Gastrocnemius medialis (tissue), 4 donors: Measurements from ENCODE around the gene CLCN6. TPM values are rescaled to one million over a fixed set of nuclear protein-coding genes. Genes with fewer than 3 reads are reported as not detected.

ENCODE experiments used
- ATAC-seq, 2 donors: fragments of 150-250 bp; one replicate each; pipeline ENCODE4 v1.9.1; 2016
- DNase-seq, 2 donors: peaks; one replicate each; pipeline ENCODE4 v3.0.0-alpha.2; 2019
- H3K27ac ChIP-seq, 4 donors: fragments of 200-600 bp; sonication (generic); 1 replicate in 1 of 4; 2 replicates in 3 of 4; pipeline ENCODE4 v1.5.1; 2016 to 2018; ENCODE audit warnings: mild to moderate bottlenecking in 2 of 4, moderate library complexity in 1 of 4
- H3K27me3 ChIP-seq, 3 donors: fragments of 200-600 bp; sonication (generic) in 2 of 3; 1 replicate in 1 of 3; 2 replicates in 2 of 3; pipeline versions ENCODE4 v1.5.1 to v1.6.0; 2016 to 2019; ENCODE audit warnings: mild to moderate bottlenecking in 1 of 3, moderate library complexity in 1 of 3
- H3K36me3 ChIP-seq, 2 donors: fragments of 200-600 bp; sonication (generic) in 1 of 2; one replicate each; pipeline ENCODE4 v1.5.1; 2017 to 2018
- H3K4me1 ChIP-seq, 2 donors: fragments of 200-600 bp; sonication (generic) in 1 of 2; one replicate each; pipeline ENCODE4 v1.5.1; 2016 to 2017; ENCODE audit warnings: mild to moderate bottlenecking in 2 of 2
- H3K4me3 ChIP-seq, 4 donors: fragments of 200-600 bp; sonication (generic) in 3 of 4; 1 replicate in 1 of 4; 2 replicates in 3 of 4; pipeline ENCODE4 v1.5.1; 2016 to 2019; ENCODE audit warnings: mild to moderate bottlenecking in 2 of 4
- H3K9me3 ChIP-seq, 3 donors: fragments of 200-600 bp; sonication (generic) in 2 of 3; 1 replicate in 1 of 3; 2 replicates in 2 of 3; pipeline ENCODE4 v1.5.1; 2016 to 2019
- POLR2A ChIP-seq, 2 donors: fragments of 450-650 bp; IDR thresholded peaks; one replicate each; pipeline ENCODE4 v1.6.1; 2017; ENCODE audit warnings: antibody characterized with exemption in 2 of 2, mild to moderate bottlenecking in 2 of 2, moderate library complexity in 2 of 2
- in situ Hi-C, 4 donors: fragments of 200-750 bp; cut with MboI; loops; one replicate each; pipeline versions ENCODE4 v1.15.0 to v1.8.0; 2017; ENCODE audit warnings: low sequenced_read_pairs in 4 of 4
- intact Hi-C: fragments of 100-400 bp; cut with DNase I; formaldehyde crosslinking; loops from one replicate; pipeline ENCODE4 v1.15.1; 2023; ENCODE audit warnings: low total_unique reads
- total RNA-seq, 4 donors: library from RNA; depleted of rRNA; stranded (reverse); fragments of >200 nt; gene quantifications; one replicate each; pipeline versions ENCODE4 v1.1.0 to v1.2.3, GENCODE V29; 2016
- TF ChIP-seq, protein P1 (sequence below), 5 experiments: fragments of 450-650 bp in 3 of 5; fragments of 200-600 bp in 2 of 5; sonication (generic) in 2 of 5; IDR thresholded peaks in 4 of 5; conservative IDR thresholded peaks in 1 of 5; 1 replicate in 4 of 5; 2 replicates in 1 of 5; pipeline ENCODE4 v1.5.1; 2016 to 2019; ENCODE audit warnings: antibody characterized with exemption in 5 of 5, mild to moderate bottlenecking in 3 of 5, moderate library complexity in 3 of 5

CLCN6 gene
- total RNA-seq, 4 donors from 2014 or later = 7.1 to 11.9 (median 9.5) TPM

DNA sequence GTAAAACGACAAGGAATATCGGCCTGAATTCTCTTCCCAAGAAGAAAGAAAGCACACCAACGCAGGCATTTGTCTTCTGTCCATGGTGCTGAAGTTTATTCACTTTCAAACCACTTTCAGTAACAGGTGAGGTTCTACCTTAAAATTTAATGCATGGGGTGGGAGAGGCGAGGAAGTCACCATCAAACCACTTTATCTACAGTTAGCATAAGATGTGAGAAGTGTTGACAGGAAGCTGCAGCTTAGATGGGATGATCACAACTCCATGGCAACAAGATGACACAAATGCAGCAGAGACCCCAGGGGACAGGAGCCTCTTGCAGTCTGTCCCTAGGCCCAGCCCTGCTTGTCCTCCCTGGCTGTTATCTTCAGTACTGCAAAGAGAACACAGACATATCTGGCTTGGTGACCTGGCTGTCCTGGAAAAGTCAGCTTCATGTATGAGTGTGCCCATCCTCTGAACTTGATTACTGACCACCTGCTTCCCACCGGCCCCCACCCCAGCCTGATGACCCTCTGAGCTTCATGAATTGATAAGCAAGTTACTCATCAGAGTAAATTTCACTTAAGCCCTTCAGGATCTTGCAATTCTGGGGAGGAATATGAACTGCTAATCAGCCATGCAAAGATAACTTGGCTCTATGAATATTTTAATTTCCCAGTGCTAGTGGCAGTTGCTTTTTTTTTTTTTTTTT is 39.8 kb downstream of the CLCN6 start:
- TF ChIP-seq, protein P1, sequence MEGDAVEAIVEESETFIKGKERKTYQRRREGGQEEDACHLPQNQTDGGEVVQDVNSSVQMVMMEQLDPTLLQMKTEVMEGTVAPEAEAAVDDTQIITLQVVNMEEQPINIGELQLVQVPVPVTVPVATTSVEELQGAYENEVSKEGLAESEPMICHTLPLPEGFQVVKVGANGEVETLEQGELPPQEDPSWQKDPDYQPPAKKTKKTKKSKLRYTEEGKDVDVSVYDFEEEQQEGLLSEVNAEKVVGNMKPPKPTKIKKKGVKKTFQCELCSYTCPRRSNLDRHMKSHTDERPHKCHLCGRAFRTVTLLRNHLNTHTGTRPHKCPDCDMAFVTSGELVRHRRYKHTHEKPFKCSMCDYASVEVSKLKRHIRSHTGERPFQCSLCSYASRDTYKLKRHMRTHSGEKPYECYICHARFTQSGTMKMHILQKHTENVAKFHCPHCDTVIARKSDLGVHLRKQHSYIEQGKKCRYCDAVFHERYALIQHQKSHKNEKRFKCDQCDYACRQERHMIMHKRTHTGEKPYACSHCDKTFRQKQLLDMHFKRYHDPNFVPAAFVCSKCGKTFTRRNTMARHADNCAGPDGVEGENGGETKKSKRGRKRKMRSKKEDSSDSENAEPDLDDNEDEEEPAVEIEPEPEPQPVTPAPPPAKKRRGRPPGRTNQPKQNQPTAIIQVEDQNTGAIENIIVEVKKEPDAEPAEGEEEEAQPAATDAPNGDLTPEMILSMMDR (IDR thresholded peaks at IDR 0.05 in 4 of 5, conservative IDR thresholded peaks at IDR 0.05 in 1 of 5) = no peak
- no peak for TF ChIP-seq POLR2A (IDR thresholded peaks at IDR 0.05)
- peaks cover 0 to 2% (median 0%) of the 10 kb centered on the region in 3 donors for H3K27me3 ChIP-seq
- in situ Hi-C loops (loop anchor here in 3 of 4 donors (10.0 to 25.0 kb wide), 3 partner anchors 49 to 367 kb away; no protein-coding TSS in a partner anchor), intact Hi-C loops (no loop called here)
- no peaks in the 10 kb centered on the region for H3K9me3 ChIP-seq
- no peak for ATAC-seq
- H3K4me1 ChIP-seq = no peaks in the 10 kb centered on the region
- H3K27ac ChIP-seq = no peak overlapping the region
- H3K4me3 ChIP-seq = no peak overlapping the region
- peaks cover 0 to 48% of the 10 kb centered on the region in 2 donors for H3K36me3 ChIP-seq
- DNase-seq = no peak

- peaks cover 0 to 28% of the 10 kb centered on the region in 2 donors for H3K36me3 ChIP-seq
- DNase-seq = no peak
- TF ChIP-seq, protein P1 (IDR thresholded peaks at IDR 0.05 in 4 of 5, conservative IDR thresholded peaks at IDR 0.05 in 1 of 5) = no peak
- TF ChIP-seq POLR2A (IDR thresholded peaks at IDR 0.05) = no peak
These were observed 41.8 kb downstream of the CLCN6 start, which contains the start of gene NPPA for GRCh38 chr1:11847667-11848372. NPPA (minus strand) TSS chr1:11847783; CDS start chr1:11847684, 99 bp downstream.

GRCh38 chr1:11848373-11848700 is 42.3 kb downstream of the CLCN6 start:
- in situ Hi-C loops (loop anchor here in 3 of 4 donors (10.0 to 25.0 kb wide), 3 partner anchors 46 to 364 kb away; no protein-coding TSS in a partner anchor), intact Hi-C loops (no loop called here)
- DNase-seq (no peak), ATAC-seq (no peak)
- Histone ChIP-seq H3K4me1 (no peaks in the 10 kb centered on the region), H3K36me3 (peaks cover 0 to 24% of the 10 kb centered on the region in 2 donors), H3K4me3 (no peak overlapping the region), H3K27ac (no peak overlapping the region), H3K9me3 (no peaks in the 10 kb centered on the region), H3K27me3 (peaks cover 0 to 9% (median 0%) of the 10 kb centered on the region in 3 donors)
- TF ChIP-seq POLR2A (IDR thresholded peaks at IDR 0.05) = no peak
- TF ChIP-seq, protein P1 (IDR thresholded peaks at IDR 0.05 in 4 of 5, conservative IDR thresholded peaks at IDR 0.05 in 1 of 5) = no peak

More at GRCh38 chr1:11847667-11848372, 41.8 kb downstream of the CLCN6 start, which contains the start of gene NPPA:
- no peak for ATAC-seq
- intact Hi-C loops (no loop called here), in situ Hi-C loops (loop anchor here in 3 of 4 donors (10.0 to 25.0 kb wide), 3 partner anchors 47 to 364 kb away; no protein-coding TSS in a partner anchor)
- Histone ChIP-seq H3K27me3 (peaks cover 0 to 3% (median 0%) of the 10 kb centered on the region in 3 donors), H3K4me1 (no peaks in the 10 kb centered on the region), H3K4me3 (no peak within 1 kb of the TSS), H3K27ac (no peak within 1 kb of the TSS), H3K9me3 (no peaks in the 10 kb centered on the region)

- H3K27ac ChIP-seq = no peak overlapping the region
- no peak for DNase-seq
- intact Hi-C loops = no loop called here
- peaks cover 0 to 7% of the 10 kb centered on the region in 2 donors for H3K36me3 ChIP-seq
- in situ Hi-C loops = no loop called here
- no peak overlapping the region for H3K4me3 ChIP-seq
- no peaks in the 10 kb centered on the region for H3K4me1 ChIP-seq
- peaks cover 0 to 13% (median 0%) of the 10 kb centered on the region in 3 donors for H3K27me3 ChIP-seq
- no peak for ATAC-seq
- H3K9me3 ChIP-seq = no peaks in the 10 kb centered on the region
- TF ChIP-seq, protein P1 (IDR thresholded peaks at IDR 0.05 in 4 of 5, conservative IDR thresholded peaks at IDR 0.05 in 1 of 5) = no peak
- no peak for TF ChIP-seq POLR2A (IDR thresholded peaks at IDR 0.05)
These were observed 44.2 kb downstream of the CLCN6 start for GRCh38 chr1:11850156-11850555.
